A549 (cell line): ENCODE measurements around the gene UBTD2. TPM values are rescaled to one million over a fixed set of nuclear protein-coding genes. Genes with fewer than 3 reads are reported as not detected.

Experiments used
- ATAC-seq, 2 experiments: fragments of 200-7000 bp in 1 of 2; fragments of >200 bp in 1 of 2; cut with Nextera tagmentation in 1 of 2; cut with Tn5 transposase in 1 of 2; 3 replicates each; pipeline versions ENCODE4 v1.8.0 to v1.9.1; 2018 to 2020; ENCODE audit warnings: mild to moderate bottlenecking in 1 of 2, moderate library complexity in 1 of 2
- CTCF ChIA-PET: fragments of 300-600 bp; sonication (Branson Sonifier 250); formaldehyde crosslinking; extraction: SDS; loops from one replicate; lab custom pipeline; 2021; ENCODE audit warnings: antibody characterized with exemption, inconsistent platforms; lab: Yijun Ruan, JAX
- POLR2A ChIA-PET: fragments of 350-600 bp; formaldehyde crosslinking; extraction: SDS; loops from one replicate; lab custom pipeline; 2021; ENCODE audit warnings: antibody characterized with exemption, inconsistent platforms; lab: Yijun Ruan, JAX
- DNase-seq, 2 experiments: peaks; one replicate each; pipeline versions ENCODE4 v3.0.0 to v3.0.0-alpha.2; 2011 to 2016; ENCODE audit warnings: low read depth in 1 of 2, low spot score in 1 of 2
- FAIRE-seq: peaks from 2 replicates; lab custom pipeline; 2011; peaks lifted over from hg19 to GRCh38; lab: Jason Lieb, UNC
- H3K27ac ChIP-seq, 2 experiments: fragments of >200 bp; sonication (Bioruptor Twin); formaldehyde crosslinking; 3 replicates each; pipeline ENCODE4 v1.5.1; 2016 to 2017
- H3K4me1 ChIP-seq: fragments of >200 bp; sonication (Bioruptor Twin); formaldehyde crosslinking; 3 replicates; pipeline ENCODE4 v1.6.1; 2016
- H3K4me2 ChIP-seq: fragments of >200 bp; sonication (Bioruptor Twin); formaldehyde crosslinking; 3 replicates; pipeline ENCODE4 v1.6.1; 2016
- H3K4me3 ChIP-seq: fragments of >200 bp; sonication (Bioruptor Twin); formaldehyde crosslinking; 3 replicates; pipeline ENCODE4 v1.5.1; 2016
- H3K9me3 ChIP-seq: fragments of >200 bp; sonication (Bioruptor Twin); formaldehyde crosslinking; 3 replicates; pipeline ENCODE4 v1.6.1; 2016
- BCL3 ChIP-seq: fragments of >200 bp; sonication (Bioruptor Twin); formaldehyde crosslinking; IDR thresholded peaks from 3 replicates; pipeline ENCODE4 v1.6.1; 2016
- BHLHE40 ChIP-seq: IDR thresholded peaks from 2 replicates; pipeline ENCODE4 v1.6.1; 2012; ENCODE audit warnings: low read depth, low read length, inconsistent platforms
- CHD2 ChIP-seq: fragments of 150-350 bp; IDR thresholded peaks from 2 replicates; pipeline ENCODE4 v1.6.1; 2014; ENCODE audit warnings: low read length; ENCODE audit not compliant: partially characterized antibody
- E2F6 ChIP-seq: IDR thresholded peaks from 2 replicates; pipeline ENCODE4 v1.6.1; 2012; ENCODE audit warnings: low read depth, borderline replicate concordance
- FOSL2 ChIP-seq, 2 experiments: fragments of 450-650 bp in 1 of 2; fragments of >200 bp in 1 of 2; sonication (Bioruptor Twin) in 1 of 2; formaldehyde crosslinking; IDR thresholded peaks; 2 replicates each; pipeline versions ENCODE4 v1.5.0 to v1.6.1; 2016 to 2020; ENCODE audit warnings: mild to moderate bottlenecking in 1 of 2, moderate library complexity in 1 of 2
- HEYL ChIP-seq: fragments of 250-450 bp; sonication (Bioruptor Pico); IDR thresholded peaks from 2 replicates; pipeline ENCODE4 v1.8.0; 2021; ENCODE audit warnings: mild to moderate bottlenecking, moderate library complexity
- JUN ChIP-seq, 2 experiments: fragments of >200 bp; sonication (Bioruptor Twin); formaldehyde crosslinking; IDR thresholded peaks; 2 replicates in 1 of 2; 3 replicates in 1 of 2; pipeline ENCODE4 v1.6.1; 2016 to 2017
- PBX3 ChIP-seq: IDR thresholded peaks from 2 replicates; pipeline ENCODE4 v1.6.1; 2012
- POLR2A ChIP-seq: IDR thresholded peaks from 2 replicates; pipeline ENCODE4 v1.6.1; 2012; ENCODE audit warnings: mild to moderate bottlenecking, low read length
- RCOR1 ChIP-seq: fragments of 150-350 bp; IDR thresholded peaks from 2 replicates; pipeline ENCODE4 v1.6.1; 2014; ENCODE audit warnings: antibody characterized with exemption, low read length, low read depth
- REST ChIP-seq: fragments of 200-600 bp; sonication (generic); IDR thresholded peaks from 2 replicates; pipeline ENCODE4 v1.6.1; 2016; ENCODE audit warnings: antibody characterized with exemption, mild to moderate bottlenecking, moderate library complexity
- ZC3H11A ChIP-seq: fragments of 450-650 bp; IDR thresholded peaks from 2 replicates; pipeline ENCODE4 v1.6.1; 2014; ENCODE audit warnings: antibody characterized with exemption, mild to moderate bottlenecking
- ZNF302 ChIP-seq: fragments of 250-450 bp; sonication (Bioruptor Pico); IDR thresholded peaks from 2 replicates; pipeline ENCODE4 v1.9.0; 2021; ENCODE audit warnings: inconsistent platforms, mild to moderate bottlenecking, moderate library complexity
- ZSCAN20 ChIP-seq: fragments of 250-450 bp; sonication (Bioruptor Pico); IDR thresholded peaks from 2 replicates; pipeline ENCODE4 v1.8.0; 2022; ENCODE audit warnings: mild to moderate bottlenecking, moderate library complexity
- WGBS: methylation state at CpG from one replicate; pipeline ENCODE4 v1.1.6; 2017; ENCODE audit errors: missing lambda C conversion rate; 5-methylcytosine and 5-hydroxymethylcytosine counted together
- polyA plus RNA-seq, 4 experiments: library from polyadenylated mRNA; depleted of rRNA in 3 of 4; stranded (reverse); fragments of >200 nt; fragmentation: RNase III in 1 of 4; extraction: RNeasy Plus Mini Kit Qiagen cat#74134 plus additional on column Dnase treatment in 1 of 4; gene quantifications; 2 replicates in 3 of 4; 3 replicates in 1 of 4; pipeline ENCODE4 v1.2.3, GENCODE V29; 2011 to 2017

Gene UBTD2
- polyA plus RNA-seq, 2 of the 4 experiments (the other 2 are of a cell fraction) = 16.4 to 20.9 TPM

- CTCF ChIA-PET = interaction anchor here (1.0 to 1.5 kb wide), 3 partner anchors 9 to 14 kb away, joined by 4 to 9 read pairs (median 6); no protein-coding TSS in a partner anchor
These were observed 1.0 kb upstream of the UBTD2 start for GRCh38 chr5:172284611-172284980.

GRCh38 chr5:172283862-172284610, 472 bp upstream of the UBTD2 start:
- Histone ChIP-seq H3K27ac (peak overlapping the region; percentile 95 to 98), H3K9me3 (no peaks in the 10 kb centered on the region), H3K4me1 (peaks cover 24% of the 10 kb centered on the region), H3K4me2 (peak overlapping the region; percentile 77), H3K4me3 (peak overlapping the region; percentile 57)
- FAIRE-seq = no peak
- peak; percentile 81 to 93 for DNase-seq
- peak; percentile 86 to 87 for ATAC-seq
- POLR2A ChIA-PET = interaction anchor here (0.6 to 1.8 kb wide), 4 partner anchors 19 to 277 kb away, joined by 3 to 9 read pairs (median 8); partner anchors contain the start of genes FBXW11 and STK10
- TF ChIP-seq ZSCAN20 (CRISPR knock-in tag) (no peak), JUN (IDR thresholded peaks at IDR 0.05) (peak; percentile 87; a peak in 4 of 5 replicates), POLR2A (peak; percentile 67), BCL3 (peak; percentile 82), PBX3 (no peak), E2F6 (peak; percentile 33; the same call in 1 of the 2 replicates)
- CTCF ChIA-PET = interaction anchor here (1.3 to 2.9 kb wide), 13 partner anchors 8 to 865 kb away, joined by 3 to 26 read pairs (median 9); partner anchors contain the start of genes FGF18 and STK10
- WGBS = under 1% methylated on average over 23 of the region's 79 CpGs

More at GRCh38 chr5:172284611-172284980, 1.0 kb upstream of the UBTD2 start:
- WGBS = 15% methylated on average over 11 of the region's 11 CpGs
- peak overlapping the region; percentile 95 to 98 for H3K27ac ChIP-seq
- H3K4me2 ChIP-seq = peak overlapping the region; percentile 77
- no peak for FAIRE-seq
- H3K4me1 ChIP-seq = peaks cover 24% of the 10 kb centered on the region
- POLR2A ChIA-PET = no interaction called here
- no peak for TF ChIP-seq RCOR1
- peak; percentile 17; the same call in 1 of the 2 replicates for TF ChIP-seq E2F6
- no peaks in the 10 kb centered on the region for H3K9me3 ChIP-seq
- ATAC-seq = peak in 1 of 2 experiments; percentile 6; a peak in 3 of 6 replicates
- no peak for DNase-seq
- H3K4me3 ChIP-seq = peak overlapping the region; percentile 57

GRCh38 chr5:172282272-172283019, 1.1 kb downstream of the UBTD2 start:
- ATAC-seq (no peak), DNase-seq (no peak), FAIRE-seq (no peak)
- Histone ChIP-seq H3K27ac (peak overlapping the region; percentile 95 to 98), H3K4me1 (peaks cover 24% of the 10 kb centered on the region), H3K9me3 (no peaks in the 10 kb centered on the region), H3K4me3 (peak overlapping the region; percentile 57), H3K4me2 (peak overlapping the region; percentile 90)
- WGBS = 7% methylated on average over 13 of the region's 13 CpGs
- TF ChIP-seq BCL3 (no peak), BHLHE40 (no peak), FOSL2 (IDR thresholded peaks at IDR 0.05) (no peak), FOSL2 (CRISPR knock-in tag; IDR thresholded peaks at IDR 0.05) (no peak), ZC3H11A (no peak), ZNF302 (CRISPR knock-in tag) (no peak), REST (no peak), CHD2 (no peak), HEYL (CRISPR knock-in tag) (no peak)
- POLR2A ChIA-PET = interaction anchor here (0.6 to 1.8 kb wide), 8 partner anchors 11 to 370 kb away, joined by 3 to 9 read pairs (median 4); partner anchors contain the start of genes FBXW11 and STK10
- CTCF ChIA-PET = interaction anchor here (0.6 to 2.9 kb wide), 18 partner anchors 8 to 864 kb away, joined by 3 to 26 read pairs (median 6); partner anchors contain the start of genes FGF18 and STK10
